Colon (tissue), 2 donors: ENCODE results near the gene CD300E.

Source experiments
- FAIRE-seq: peaks from 2 replicates; lab custom pipeline; 2012; peaks lifted over from hg19 to GRCh38; lab: Jason Lieb, UNC
- donor health status: control.
- donor health status: control.

CD300E gene

GRCh38 chr17:74566132-74566753 is 57.3 kb downstream of the CD300E start:
- FAIRE-seq = no peak

- no peak for FAIRE-seq
Observed at GRCh38 chr17:74565126-74565525, 58.4 kb downstream of the CD300E start.

- FAIRE-seq = no peak
Observed at GRCh38 chr17:74563358-74563757, 60.2 kb downstream of the CD300E start.

- FAIRE-seq = no peak
Observed at GRCh38 chr17:74561586-74561985, 62.0 kb downstream of the CD300E start.
